ENCODE results near the gene NEK6. TPM values are rescaled to one million over a fixed set of nuclear protein-coding genes. Genes with fewer than 3 reads are reported as not detected.

NEK6 gene
- total and polyA plus RNA-seq, 2 of the 8 experiments (the other 6 are each of a cell fraction or from before 2014, with no cell fraction given) = 17.7 to 19.7 TPM

- FAIRE-seq (no peak), DNase-seq (ENCODE audit: low read depth in 1 of 2, low spot score in 2 of 2) (no peak)
- 92% methylated on average over 4 of the region's 4 CpGs; no CpG with 5 or more reads in 1 of the 2 experiments for WGBS, 2 experiments (ENCODE audit: extremely low coverage in 1 of 2, insufficient coverage in 1 of 2, insufficient read length in 1 of 2, insufficient replicate concordance in 2 of 2, low coverage in 1 of 2, low lambda C conversion rate in 2 of 2, missing lambda C conversion rate in 1 of 2)
- Histone ChIP-seq H3K4me2 (ENCODE audit: insufficient read depth in 1 of 2, low read depth in 2 of 2, low read length in 2 of 2) (no peak overlapping the region), H2BK120ac (replicated peaks; ENCODE audit: low read depth, low read length) (no peak overlapping the region), H4K8ac (ENCODE audit: extremely low read depth, insufficient read depth, low read length) (no peak overlapping the region), H3K4ac (replicated peaks; ENCODE audit: insufficient read length, low read depth, low read length) (no peak overlapping the region), H4K91ac (replicated peaks; ENCODE audit: insufficient read length, low read length) (no peak overlapping the region), H3K4me1 (replicated peaks in 1 of 4; ENCODE audit: control insufficient read depth in 3 of 4, insufficient read depth in 4 of 4, low read length in 3 of 4) (peaks cover 0 to 4% (median 0%) of the 10 kb centered on the region in 4 experiments; a peak in 1 of 7 replicates), H2AK5ac (ENCODE audit: low read depth, low read length) (no peak overlapping the region), H3K27ac (ENCODE audit: low read depth, low read length) (no peak overlapping the region), H4K5ac (ENCODE audit: insufficient read length, low read depth, low read length) (no peak overlapping the region), H3K14ac (ENCODE audit: insufficient read length) (no peak overlapping the region), H2AFZ (ENCODE audit: low read length) (no peak overlapping the region), H3K9me3 (ENCODE audit: insufficient read depth in 2 of 2, low read depth in 1 of 2, low read length in 1 of 2) (no peaks in the 10 kb centered on the region), H3K23ac (ENCODE audit: insufficient read length) (no peak overlapping the region), H3K18ac (ENCODE audit: extremely low read depth, low read length) (no peak overlapping the region), H2BK5ac (ENCODE audit: low read depth, low read length) (no peak overlapping the region), H3K9ac (replicated peaks in 1 of 4; ENCODE audit: extremely low read depth in 1 of 4, low read depth in 3 of 4, low read length in 3 of 4) (no peak overlapping the region), H3K23me2 (ENCODE audit: low read depth, low read length) (no peaks in the 10 kb centered on the region), H3K79me2 (ENCODE audit: control insufficient read depth in 1 of 2, insufficient read depth in 2 of 2, low read length in 2 of 2) (peaks cover 0 to 28% of the 10 kb centered on the region in 2 experiments; a peak in 2 of 4 replicates), H3K79me1 (ENCODE audit: low read depth, low read length) (peaks cover 10% of the 10 kb centered on the region; the same call in 1 of the 2 replicates), H3K56ac (replicated peaks; ENCODE audit: insufficient read length, low read depth, low read length) (no peak overlapping the region), H2BK20ac (ENCODE audit: low read length) (no peak overlapping the region), H3K27me3 (replicated peaks in 1 of 4; ENCODE audit: control insufficient read depth in 3 of 4, extremely low read depth in 1 of 4, insufficient read depth in 3 of 4, low read length in 3 of 4) (no peaks in the 10 kb centered on the region), H2BK15ac (ENCODE audit: low read length) (no peak overlapping the region), H3K4me3 (ENCODE audit: extremely low read depth in 1 of 4, insufficient read depth in 2 of 4, low read depth in 3 of 4, low read length in 4 of 4) (no peak overlapping the region), H4K20me1 (replicated peaks in 1 of 2; ENCODE audit: control insufficient read depth in 1 of 2, insufficient read depth in 2 of 2, low read length in 2 of 2) (peaks cover 8 to 24% of the 10 kb centered on the region in 2 experiments), H3K36me3 (ENCODE audit: control insufficient read depth in 2 of 4, insufficient read depth in 4 of 4, low read length in 3 of 4) (peaks cover 9 to 31% (median 18%) of the 10 kb centered on the region in 4 experiments), H2BK12ac (ENCODE audit: low read depth, low read length) (no peak overlapping the region)
- POLR2A ChIA-PET (ENCODE audit: partially characterized antibody) = no interaction called here
- CTCF ChIA-PET (ENCODE audit: partially characterized antibody) = interaction anchor here (1.4 to 1.7 kb wide), 2 partner anchors 8 to 37 kb away, joined by 4 read pairs; no protein-coding TSS in a partner anchor
Observed at GRCh38 chr9:124353811-124354274, 96.1 kb downstream of the NEK6 start.

Measured in H1 (cell line).